Suprapubic skin (tissue), 4 donors: Measurements from ENCODE around the gene ANOS1. TPM values are rescaled to one million over a fixed set of nuclear protein-coding genes. Genes with fewer than 3 reads are reported as not detected.
A peak's percentile ranks its signal among the peaks of the same experiment; 100 is the strongest.

ENCODE experiments used
- DNase-seq, 2 donors: peaks; one replicate each; pipeline ENCODE4 v3.0.0-alpha.2; 2019; ENCODE audit warnings: low spot score in 2 of 2
- H3K27ac ChIP-seq: fragments of 200-600 bp; sonication (generic); one replicate; pipeline ENCODE4 v1.5.1; 2019
- H3K27me3 ChIP-seq: fragments of 200-600 bp; sonication (generic); one replicate; pipeline ENCODE4 v1.5.1; 2019
- H3K36me3 ChIP-seq: fragments of 200-600 bp; sonication (generic); one replicate; pipeline ENCODE4 v1.5.1; 2019
- H3K4me1 ChIP-seq: fragments of 200-600 bp; sonication (generic); one replicate; pipeline ENCODE4 v1.5.1; 2019
- H3K4me3 ChIP-seq: fragments of 200-600 bp; sonication (generic); one replicate; pipeline ENCODE4 v1.5.1; 2019; ENCODE audit warnings: mild to moderate bottlenecking
- H3K9me3 ChIP-seq: fragments of 200-600 bp; sonication (generic); one replicate; pipeline ENCODE4 v1.5.1; 2019
- EP300 ChIP-seq: sonication (generic); formaldehyde crosslinking; IDR thresholded peaks from one replicate; pipeline ENCODE4 v1.6.1; 2017; ENCODE audit warnings: antibody characterized with exemption
- POLR2A ChIP-seq, 2 donors: fragments of 450-650 bp; IDR thresholded peaks; one replicate each; pipeline ENCODE4 v1.6.1; 2017; ENCODE audit warnings: antibody characterized with exemption in 2 of 2, mild to moderate bottlenecking in 2 of 2, moderate library complexity in 2 of 2
- POLR2AphosphoS5 ChIP-seq, 3 donors: sonication (generic); formaldehyde crosslinking; IDR thresholded peaks; one replicate each; pipeline ENCODE4 v1.6.1; 2017; ENCODE audit warnings: antibody characterized with exemption in 3 of 3
- WGBS: methylation state at CpG from one replicate; pipeline ENCODE4 v1.1.5; 2018; 5-methylcytosine and 5-hydroxymethylcytosine counted together
- total RNA-seq, 4 donors: library from RNA; depleted of rRNA; stranded (reverse); fragments of >200 nt; gene quantifications; one replicate each; pipeline ENCODE4 v1.1.0, GENCODE V29; 2016
- TF ChIP-seq, protein P1 (sequence below), 2 donors: fragments of 200-600 bp in 1 of 2; fragments of 450-650 bp in 1 of 2; sonication (generic) in 1 of 2; IDR thresholded peaks; one replicate each; pipeline ENCODE4 v1.5.1; 2016 to 2019; ENCODE audit warnings: antibody characterized with exemption in 2 of 2, mild to moderate bottlenecking in 1 of 2, moderate library complexity in 1 of 2

ANOS1 gene
- total RNA-seq, 4 donors from 2014 or later = 3.8 to 9.7 (median 5.7) TPM

DNA sequence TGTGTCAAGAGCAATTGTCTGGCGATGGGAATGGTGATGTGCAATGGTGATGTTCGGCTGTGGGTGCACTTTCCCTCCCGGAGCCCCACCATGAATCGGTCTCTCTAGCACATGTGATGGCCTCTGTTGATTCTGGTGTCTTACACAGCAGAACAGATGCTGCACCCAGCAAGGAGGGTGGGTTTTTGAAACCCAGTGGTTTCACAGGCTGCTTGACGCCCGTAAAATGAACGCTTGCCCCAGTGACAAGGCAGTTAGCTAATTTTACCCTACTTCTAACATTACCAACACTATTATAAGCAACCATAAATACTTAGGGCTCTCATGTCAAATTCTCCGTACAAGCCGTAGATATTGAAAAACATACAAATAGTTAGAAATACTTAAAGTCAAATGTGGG, 5.9 kb upstream of the ANOS1 start:
- Histone ChIP-seq H3K4me3 (no peak overlapping the region), H3K36me3 (no peaks in the 10 kb centered on the region), H3K9me3 (no peaks in the 10 kb centered on the region), H3K27me3 (no peaks in the 10 kb centered on the region), H3K27ac (no peak overlapping the region), H3K4me1 (no peaks in the 10 kb centered on the region)
- TF ChIP-seq POLR2AphosphoS5 (IDR thresholded peaks at IDR 0.05) (no peak), EP300 (no peak), POLR2A (IDR thresholded peaks at IDR 0.05) (no peak)
- TF ChIP-seq, protein P1, sequence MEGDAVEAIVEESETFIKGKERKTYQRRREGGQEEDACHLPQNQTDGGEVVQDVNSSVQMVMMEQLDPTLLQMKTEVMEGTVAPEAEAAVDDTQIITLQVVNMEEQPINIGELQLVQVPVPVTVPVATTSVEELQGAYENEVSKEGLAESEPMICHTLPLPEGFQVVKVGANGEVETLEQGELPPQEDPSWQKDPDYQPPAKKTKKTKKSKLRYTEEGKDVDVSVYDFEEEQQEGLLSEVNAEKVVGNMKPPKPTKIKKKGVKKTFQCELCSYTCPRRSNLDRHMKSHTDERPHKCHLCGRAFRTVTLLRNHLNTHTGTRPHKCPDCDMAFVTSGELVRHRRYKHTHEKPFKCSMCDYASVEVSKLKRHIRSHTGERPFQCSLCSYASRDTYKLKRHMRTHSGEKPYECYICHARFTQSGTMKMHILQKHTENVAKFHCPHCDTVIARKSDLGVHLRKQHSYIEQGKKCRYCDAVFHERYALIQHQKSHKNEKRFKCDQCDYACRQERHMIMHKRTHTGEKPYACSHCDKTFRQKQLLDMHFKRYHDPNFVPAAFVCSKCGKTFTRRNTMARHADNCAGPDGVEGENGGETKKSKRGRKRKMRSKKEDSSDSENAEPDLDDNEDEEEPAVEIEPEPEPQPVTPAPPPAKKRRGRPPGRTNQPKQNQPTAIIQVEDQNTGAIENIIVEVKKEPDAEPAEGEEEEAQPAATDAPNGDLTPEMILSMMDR (IDR thresholded peaks at IDR 0.05) = no peak
- WGBS = 84% methylated on average over 9 of the region's 9 CpGs
- no peak for DNase-seq

GRCh38 chrX:8730812-8731558, 952 bp downstream of the ANOS1 start:
- no peaks in the 10 kb centered on the region for H3K9me3 ChIP-seq
- H3K27ac ChIP-seq = no peak overlapping the region
- peak overlapping the region; percentile 55 for H3K4me3 ChIP-seq
- no peak for TF ChIP-seq POLR2AphosphoS5 (IDR thresholded peaks at IDR 0.05)
- H3K4me1 ChIP-seq = peaks cover 4% of the 10 kb centered on the region
- H3K36me3 ChIP-seq = no peaks in the 10 kb centered on the region
- peaks cover 7% of the 10 kb centered on the region for H3K27me3 ChIP-seq
- under 1% methylated on average over 47 of the region's 69 CpGs for WGBS
- DNase-seq = no peak

DNA sequence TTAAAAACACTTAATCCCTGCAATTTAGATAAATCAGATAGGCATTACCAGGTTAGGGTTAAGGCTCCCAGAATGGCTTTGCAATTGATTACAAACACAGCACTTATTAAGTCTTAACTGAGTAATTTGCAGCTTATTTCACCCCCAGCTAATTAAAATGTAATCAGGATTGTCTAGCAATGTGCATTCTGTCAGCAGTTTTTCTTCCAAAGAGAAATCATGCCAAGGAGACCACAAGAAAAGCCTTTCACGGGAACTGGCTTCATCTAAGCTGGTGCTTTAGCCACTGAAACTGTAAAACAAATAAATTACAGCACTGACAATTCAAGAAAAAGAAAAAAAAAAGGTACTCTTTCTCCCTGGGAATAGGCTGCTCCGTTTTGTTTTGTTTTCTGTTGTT, 2.1 kb downstream of the ANOS1 start:
- H3K27me3 ChIP-seq = peaks cover 7% of the 10 kb centered on the region
- peaks cover 4% of the 10 kb centered on the region for H3K4me1 ChIP-seq
- no peaks in the 10 kb centered on the region for H3K9me3 ChIP-seq
- TF ChIP-seq POLR2AphosphoS5 (IDR thresholded peaks at IDR 0.05) (no peak), EP300 (no peak), POLR2A (IDR thresholded peaks at IDR 0.05) (no peak)
- TF ChIP-seq, protein P1 (IDR thresholded peaks at IDR 0.05) = no peak
- no peak for DNase-seq
- H3K27ac ChIP-seq = no peak overlapping the region
- H3K36me3 ChIP-seq = no peaks in the 10 kb centered on the region
- 8% methylated on average over 2 of the region's 2 CpGs for WGBS
- H3K4me3 ChIP-seq = peak overlapping the region; percentile 55

GRCh38 chrX:8728932-8729535, 2.9 kb downstream of the ANOS1 start:
- no peak for TF ChIP-seq EP300
- TF ChIP-seq POLR2AphosphoS5 (IDR thresholded peaks at IDR 0.05) = no peak
- no peak for TF ChIP-seq POLR2A (IDR thresholded peaks at IDR 0.05)
- TF ChIP-seq, protein P1 (IDR thresholded peaks at IDR 0.05) = no peak
- no peaks in the 10 kb centered on the region for H3K36me3 ChIP-seq
- peaks cover 4% of the 10 kb centered on the region for H3K4me1 ChIP-seq
- H3K9me3 ChIP-seq = no peaks in the 10 kb centered on the region
- WGBS = 50% methylated on average over 10 of the region's 11 CpGs
- H3K27me3 ChIP-seq = peaks cover 7% of the 10 kb centered on the region
- no peak overlapping the region for H3K4me3 ChIP-seq
- no peak for DNase-seq
- no peak overlapping the region for H3K27ac ChIP-seq

DNA sequence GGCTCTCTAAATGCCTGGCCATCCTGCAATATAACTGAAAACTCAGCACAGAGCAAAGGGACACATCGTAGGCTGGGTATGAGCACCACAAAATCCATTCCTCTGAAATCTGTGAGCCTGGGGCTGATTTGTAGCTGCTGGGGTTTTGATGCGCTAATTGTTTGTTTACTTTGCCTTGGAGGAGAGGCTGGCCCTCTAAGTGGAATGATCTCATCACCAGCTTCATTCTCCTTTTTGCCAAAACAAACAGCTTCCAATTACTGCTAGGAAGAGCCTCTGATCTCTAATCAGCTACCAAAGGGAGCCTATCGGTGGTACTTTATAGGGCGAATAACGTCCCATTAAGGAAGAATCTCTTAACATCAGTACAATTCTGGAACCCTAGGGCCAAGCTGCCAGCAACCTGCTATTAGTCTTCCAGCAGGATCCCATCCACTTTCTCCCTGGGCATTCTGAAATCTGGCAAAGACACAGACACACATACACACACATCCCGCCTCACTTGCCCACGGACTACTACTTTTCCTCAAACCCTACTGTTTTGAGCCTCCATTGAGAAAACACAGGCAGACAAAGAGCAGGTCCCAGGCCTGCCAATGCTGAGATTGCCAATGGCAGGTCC, 5.8 kb downstream of the ANOS1 start:
- Histone ChIP-seq H3K4me1 (peaks cover 3% of the 10 kb centered on the region), H3K27ac (no peak overlapping the region), H3K9me3 (no peaks in the 10 kb centered on the region), H3K36me3 (no peaks in the 10 kb centered on the region), H3K27me3 (no peaks in the 10 kb centered on the region), H3K4me3 (no peak overlapping the region)
- no peak for TF ChIP-seq EP300
- TF ChIP-seq, protein P1 (IDR thresholded peaks at IDR 0.05) = no peak
- TF ChIP-seq POLR2A (IDR thresholded peaks at IDR 0.05) = no peak
- no peak for TF ChIP-seq POLR2AphosphoS5 (IDR thresholded peaks at IDR 0.05)
- DNase-seq = no peak
- WGBS = 24% methylated on average over 7 of the region's 7 CpGs
